Kidney (tissue), 14 donors: ENCODE data around the gene AGBL4. TPM values are rescaled to one million over a fixed set of nuclear protein-coding genes. Genes with fewer than 3 reads are reported as not detected.

Experiments used
- DNase-seq, 5 donors: peaks; one replicate each; pipeline ENCODE4 v3.0.0-alpha.2; 2013 to 2020
- FAIRE-seq: peaks from 2 replicates; lab custom pipeline; 2012; peaks lifted over from hg19 to GRCh38; lab: Jason Lieb, UNC
- H3K27ac ChIP-seq, 2 donors: one replicate each; pipeline ENCODE4 v1.7.0; 2013; ENCODE audit warnings: low read depth in 2 of 2, low read length in 2 of 2, inconsistent platforms in 1 of 2
- H3K27me3 ChIP-seq: one replicate; pipeline ENCODE4 v1.7.1; 2013; ENCODE audit warnings: low read length, inconsistent platforms; ENCODE audit not compliant: control insufficient read depth, insufficient read depth
- H3K36me3 ChIP-seq, 3 donors: one replicate each; pipeline versions ENCODE4 v1.7.0 to v1.7.1; 2013; ENCODE audit warnings: low read length in 3 of 3, control low read depth in 1 of 3, inconsistent platforms in 1 of 3; ENCODE audit not compliant: insufficient read depth in 3 of 3, control insufficient read depth in 2 of 3
- H3K4me1 ChIP-seq, 3 donors: one replicate each; pipeline versions ENCODE4 v1.7.0 to v1.7.1; 2013; ENCODE audit warnings: low read length in 3 of 3, inconsistent platforms in 1 of 3, low read depth in 1 of 3; ENCODE audit not compliant: control insufficient read depth in 2 of 3, insufficient read depth in 2 of 3
- H3K4me3 ChIP-seq, 3 donors: one replicate each; pipeline versions ENCODE4 v1.7.0 to v1.8.1; 2013; ENCODE audit warnings: low read length in 3 of 3, control low read depth in 1 of 3, inconsistent platforms in 1 of 3
- H3K9ac ChIP-seq, 3 donors: one replicate each; pipeline versions ENCODE4 v1.7.0 to v1.7.1; 2013; ENCODE audit warnings: low read length in 3 of 3, control low read depth in 1 of 3, inconsistent platforms in 1 of 3
- H3K9me3 ChIP-seq, 3 donors: one replicate each; pipeline versions ENCODE4 v1.7.0 to v1.7.1; 2013; ENCODE audit warnings: low read length in 3 of 3, control low read depth in 1 of 3, inconsistent platforms in 1 of 3; ENCODE audit not compliant: control insufficient read depth in 2 of 3, insufficient read depth in 1 of 3
- CTCF ChIP-seq: IDR thresholded peaks from 3 replicates; pipeline ENCODE4 v1.5.1; 2012; ENCODE audit warnings: mild to moderate bottlenecking, moderate library complexity, borderline replicate concordance; ENCODE audit not compliant: insufficient read depth; ENCODE audit errors: extremely low read depth
- intact Hi-C: fragments of 100-400 bp; cut with DNase I; formaldehyde crosslinking; loops from one replicate; pipeline ENCODE4 v1.11.1; 2022
- polyA plus RNA-seq: library from polyadenylated mRNA; stranded (reverse); fragments of 350-450 nt; fragmentation: Illumina TruSeq; extraction: RNeasy Lipid Tissue Mini Kit (QIAGEN cat#74804); gene quantifications from one replicate; pipeline ENCODE4 v1.2.3, GENCODE V29; 2014; ENCODE audit warnings: low read depth, low replicate concordance; ENCODE audit not compliant: insufficient read depth
- total RNA-seq: library from RNA; stranded (reverse); fragmentation: NEBNext Ultra II Directional; extraction: Animal tissue kit (Norgen Biotek cat#: 25700); gene quantifications from one replicate; pipeline ENCODE4 v1.2.1, GENCODE V29; 2021
- donor health status: control.
- donor health status: control.
- donor health status: control.
- donor health status: control.
- donor health status: control.
- donor health status: DM: yes; HTN: yes; CAD: no.
- donor health status: Normal renal cell carcinoma (clear cell type).

The AGBL4 gene
- total and polyA plus RNA-seq, 2 donors from 2014 or later = 1.5 to 2.7 TPM

- Histone ChIP-seq H3K27me3 (no peaks in the 10 kb centered on the region), H3K9me3 (no peaks in the 10 kb centered on the region), H3K4me3 (no peak overlapping the region), H3K36me3 (no peaks in the 10 kb centered on the region), H3K9ac (no peak overlapping the region), H3K4me1 (peaks cover 0 to 3% (median 0%) of the 10 kb centered on the region in 3 donors), H3K27ac (no peak overlapping the region)
- no peak for DNase-seq
- intact Hi-C loops = no loop called here
- FAIRE-seq = no peak
- no peak for TF ChIP-seq CTCF
Measured at GRCh38 chr1:48720929-48721328, 1302.8 kb downstream of the AGBL4 start.

GRCh38 chr1:48718705-48719104 is 1305.0 kb downstream of the AGBL4 start:
- Histone ChIP-seq H3K4me3 (no peak overlapping the region), H3K36me3 (no peaks in the 10 kb centered on the region), H3K4me1 (peaks cover 0 to 3% (median 0%) of the 10 kb centered on the region in 3 donors), H3K27ac (no peak overlapping the region), H3K9ac (no peak overlapping the region), H3K27me3 (no peaks in the 10 kb centered on the region), H3K9me3 (no peaks in the 10 kb centered on the region)
- FAIRE-seq (no peak), DNase-seq (no peak)
- no peak for TF ChIP-seq CTCF
- intact Hi-C loops = no loop called here

- peaks cover 0 to 3% (median 0%) of the 10 kb centered on the region in 3 donors for H3K4me1 ChIP-seq
- H3K27me3 ChIP-seq = no peaks in the 10 kb centered on the region
- no peak overlapping the region for H3K27ac ChIP-seq
- DNase-seq (no peak), FAIRE-seq (no peak)
- H3K36me3 ChIP-seq = no peaks in the 10 kb centered on the region
- no peak overlapping the region for H3K9ac ChIP-seq
- intact Hi-C loops = no loop called here
- H3K4me3 ChIP-seq = no peak overlapping the region
- H3K9me3 ChIP-seq = no peaks in the 10 kb centered on the region
- TF ChIP-seq CTCF = no peak
Measured at GRCh38 chr1:48718116-48718630, 1305.6 kb downstream of the AGBL4 start.

GRCh38 chr1:48717082-48717481 is 1306.7 kb downstream of the AGBL4 start:
- Histone ChIP-seq H3K9ac (no peak overlapping the region), H3K36me3 (no peaks in the 10 kb centered on the region), H3K4me1 (no peaks in the 10 kb centered on the region), H3K27ac (no peak overlapping the region), H3K27me3 (no peaks in the 10 kb centered on the region), H3K9me3 (no peaks in the 10 kb centered on the region), H3K4me3 (no peak overlapping the region)
- FAIRE-seq = no peak
- no peak for DNase-seq
- intact Hi-C loops = no loop called here
- TF ChIP-seq CTCF = no peak
